Cardiac muscle cell (in vitro differentiated cells and primary cell): ENCODE results near the gene GJB2. TPM values are rescaled to one million over a fixed set of nuclear protein-coding genes. Genes with fewer than 3 reads are reported as not detected.
A peak's percentile ranks its signal among the peaks of the same experiment; 100 is the strongest.
"Not testable (repeated sequence)": the region's sequence is repeated elsewhere in the genome, so short reads cannot be mapped to it uniquely, and the experiment has no call there.

Experiments
- DNase-seq, 2 donors: peaks; one replicate each; pipeline versions ENCODE4 v3.0.0 to v3.0.0-alpha.2; 2010 to 2017; ENCODE audit warnings: low read depth in 1 of 2, low spot score in 1 of 2
- H3K27ac ChIP-seq: fragments of 200-600 bp; sonication (generic); 2 replicates; pipeline ENCODE4 v1.5.1; 2016
- H3K27me3 ChIP-seq: fragments of 200-600 bp; sonication (generic); 2 replicates; pipeline ENCODE4 v1.6.0; 2016; ENCODE audit warnings: control low read depth
- H3K36me3 ChIP-seq: fragments of 200-600 bp; sonication (generic); 2 replicates; pipeline ENCODE4 v1.5.1; 2016; ENCODE audit warnings: control low read depth
- H3K4me1 ChIP-seq: fragments of 200-600 bp; sonication (generic); 2 replicates; pipeline ENCODE4 v1.8.1; 2017; ENCODE audit warnings: low read depth, mild to moderate bottlenecking, mixed run types
- H3K4me3 ChIP-seq: fragments of 200-600 bp; sonication (generic); 2 replicates; pipeline ENCODE4 v1.5.1; 2016; ENCODE audit warnings: mild to moderate bottlenecking
- H3K9me3 ChIP-seq: fragments of 200-600 bp; sonication (generic); 2 replicates; pipeline ENCODE4 v1.5.1; 2017; ENCODE audit warnings: low read depth, mild to moderate bottlenecking, control low read depth
- CTCF ChIP-seq: IDR thresholded peaks from 2 replicates; pipeline ENCODE4 v1.5.1; 2012; ENCODE audit warnings: low read depth, mild to moderate bottlenecking, low read length
- polyA plus RNA-seq: library from polyadenylated mRNA; unstranded; fragments of >200 nt; fragmentation: Nextera tagmentation; extraction: Ambion mirVana; gene quantifications from 2 replicates; pipeline ENCODE4 v1.2.1, GENCODE V29; 2016
- total RNA-seq: library from RNA; depleted of rRNA; stranded (reverse); fragments of >200 nt; gene quantifications from 2 replicates; pipeline ENCODE4 v1.2.3, GENCODE V29; 2016

The GJB2 gene
- total and polyA plus RNA-seq, 2 experiments from 2014 or later = 2.9 to 6.6 TPM

DNA sequence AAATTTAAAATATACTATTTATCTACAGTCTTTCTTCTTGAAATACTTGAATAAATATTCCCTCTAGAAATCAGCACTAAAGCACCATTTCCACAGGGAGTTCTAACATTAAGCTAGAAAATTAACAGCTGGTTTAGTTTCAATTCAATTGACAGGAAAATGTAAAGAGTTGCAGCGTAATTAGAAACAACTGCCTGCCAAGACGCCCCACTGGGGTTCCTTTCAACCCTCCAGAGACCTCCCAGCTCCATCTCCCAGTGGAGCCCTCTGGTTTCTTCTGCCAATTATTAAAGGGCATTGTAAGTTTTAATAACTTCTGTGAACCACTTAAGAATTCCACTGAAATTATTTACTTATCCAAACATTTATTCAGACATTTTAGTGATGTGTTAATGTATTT lies 36.0 kb downstream of the GJB2 start:
- Histone ChIP-seq H3K36me3 (no peaks in the 10 kb centered on the region), H3K9me3 (no peaks in the 10 kb centered on the region), H3K27me3 (peaks cover 3% of the 10 kb centered on the region), H3K4me3 (peak overlapping the region; percentile 8), H3K27ac (no peak overlapping the region), H3K4me1 (peaks cover 15% of the 10 kb centered on the region)
- no peak for DNase-seq
- TF ChIP-seq CTCF = no peak

DNA sequence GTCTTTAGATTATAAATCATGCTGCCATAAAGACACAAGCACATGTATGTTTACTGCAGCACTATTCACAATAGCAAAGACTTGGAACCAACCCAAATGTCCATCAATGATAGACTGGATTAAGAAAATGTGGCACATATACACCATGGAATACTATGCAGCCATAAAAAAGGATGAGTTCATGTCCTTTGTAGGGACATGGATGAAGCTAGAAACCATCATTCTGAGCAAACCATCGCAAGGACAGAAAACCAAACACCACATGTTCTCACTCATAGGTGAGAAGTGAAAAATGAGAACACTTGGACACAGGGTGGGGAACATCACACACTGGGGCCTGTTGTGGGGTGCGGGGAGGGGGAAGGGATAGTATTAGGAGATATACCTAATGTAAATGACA lies 39.4 kb downstream of the GJB2 start:
- not testable (repeated sequence) for H3K9me3 ChIP-seq, H3K27me3 ChIP-seq, DNase-seq, H3K27ac ChIP-seq, H3K4me3 ChIP-seq, H3K36me3 ChIP-seq
- H3K4me1 ChIP-seq = peaks cover 48% of the 10 kb centered on the region

DNA sequence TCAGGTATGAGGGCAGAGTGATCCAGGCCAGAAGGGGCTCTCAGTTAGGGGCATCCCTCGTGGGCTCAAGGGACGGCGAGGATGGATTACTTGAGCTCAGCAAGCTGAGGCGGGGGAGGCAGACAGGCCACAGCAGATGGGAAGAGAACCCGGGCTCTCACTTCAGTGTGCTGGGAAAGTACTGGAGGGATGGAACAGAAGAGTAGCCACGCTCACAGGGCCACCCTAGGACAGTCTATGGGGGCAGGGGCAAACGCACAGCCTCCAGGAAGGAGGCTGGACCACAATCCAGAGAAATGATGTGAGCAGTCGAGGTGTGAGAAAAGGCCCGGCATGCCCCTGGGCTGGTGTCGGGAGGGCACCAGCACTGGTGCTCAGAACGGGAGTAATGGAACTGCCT lies 41.1 kb downstream of the GJB2 start:
- Histone ChIP-seq H3K27ac (peak overlapping the region; percentile 89), H3K36me3 (no peaks in the 10 kb centered on the region), H3K27me3 (no peaks in the 10 kb centered on the region), H3K4me3 (no peak overlapping the region), H3K9me3 (no peaks in the 10 kb centered on the region), H3K4me1 (peaks cover 65% of the 10 kb centered on the region)
- DNase-seq = no peak
- TF ChIP-seq CTCF = no peak

DNA sequence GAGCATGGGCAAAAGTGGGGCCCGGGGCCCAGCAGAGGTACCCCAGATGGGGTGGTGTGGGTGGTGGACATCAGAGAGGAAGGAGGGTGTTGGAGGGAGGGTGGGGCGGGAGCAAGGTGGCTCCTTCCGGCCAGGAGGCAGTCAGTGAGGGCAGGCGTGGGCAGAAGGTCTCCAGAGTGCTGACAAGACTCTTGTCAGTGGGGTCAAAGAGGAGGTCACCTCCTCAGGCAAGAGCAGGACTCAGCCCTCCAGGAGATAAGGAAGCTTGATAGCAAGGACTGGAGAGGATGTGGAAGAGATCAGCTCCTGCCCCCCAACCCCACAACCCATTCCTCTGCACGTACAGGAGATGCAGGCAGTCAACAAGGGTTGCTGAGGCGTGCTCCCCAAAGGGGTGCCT lies 41.7 kb downstream of the GJB2 start:
- peaks cover 66% of the 10 kb centered on the region for H3K4me1 ChIP-seq
- DNase-seq = peak in 1 of 2 donors; percentile 74

GRCh38 chr13:20150561-20150960 lies 42.2 kb downstream of the GJB2 start:
- DNase-seq = no peak
- peaks cover 71% of the 10 kb centered on the region for H3K4me1 ChIP-seq
- H3K36me3 ChIP-seq = no peaks in the 10 kb centered on the region
- no peaks in the 10 kb centered on the region for H3K27me3 ChIP-seq
- no peaks in the 10 kb centered on the region for H3K9me3 ChIP-seq
- no peak for TF ChIP-seq CTCF
- no peak overlapping the region for H3K4me3 ChIP-seq
- peak overlapping the region; percentile 89 for H3K27ac ChIP-seq

More for the DNA sequence above, 41.7 kb downstream of the GJB2 start:
- peak overlapping the region; percentile 89 for H3K27ac ChIP-seq
- no peaks in the 10 kb centered on the region for H3K27me3 ChIP-seq
- no peak for TF ChIP-seq CTCF
- H3K9me3 ChIP-seq = no peaks in the 10 kb centered on the region
- no peak overlapping the region for H3K4me3 ChIP-seq
- no peaks in the 10 kb centered on the region for H3K36me3 ChIP-seq

DNA sequence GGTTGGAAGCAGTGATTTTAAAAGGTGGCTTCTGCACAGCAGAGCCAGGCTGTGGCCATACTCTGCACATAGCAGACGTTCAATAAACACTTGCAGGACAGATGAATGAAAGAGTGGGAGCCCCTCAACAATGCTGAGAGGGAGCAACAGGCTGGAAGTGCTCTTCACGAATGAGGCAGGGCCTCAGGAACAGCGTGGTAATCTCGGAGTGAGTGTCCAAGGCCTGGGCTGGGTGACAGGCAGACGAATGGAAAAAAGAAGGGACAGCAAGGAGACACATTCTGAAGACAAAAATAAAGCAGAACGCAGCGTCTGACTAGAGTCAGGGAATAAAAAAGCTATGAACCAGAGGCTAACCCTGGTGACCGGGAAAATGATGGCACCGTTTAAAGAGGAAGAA lies 43.0 kb downstream of the GJB2 start:
- H3K27me3 ChIP-seq = no peaks in the 10 kb centered on the region
- peak overlapping the region; percentile 89 for H3K27ac ChIP-seq
- H3K36me3 ChIP-seq = no peaks in the 10 kb centered on the region
- DNase-seq = peak in 1 of 2 donors; percentile 46
- H3K4me1 ChIP-seq = peaks cover 74% of the 10 kb centered on the region
- no peak for TF ChIP-seq CTCF
- H3K4me3 ChIP-seq = no peak overlapping the region
- H3K9me3 ChIP-seq = no peaks in the 10 kb centered on the region
